Bronchial epithelial cell (primary cell): ENCODE measurements around the gene ZFP1. TPM values are rescaled to one million over a fixed set of nuclear protein-coding genes. Genes with fewer than 3 reads are reported as not detected.
A peak's percentile ranks its signal among the peaks of the same experiment; 100 is the strongest.
"Not testable (repeated sequence)": the region's sequence is repeated elsewhere in the genome, so short reads cannot be mapped to it uniquely, and the experiment has no call there.

Experiments
- DNase-seq: peaks from one replicate; pipeline ENCODE4 v3.0.0-alpha.2; 2010; ENCODE audit warnings: low read depth
- FAIRE-seq: peaks from 2 replicates; lab custom pipeline; 2011; peaks lifted over from hg19 to GRCh38; lab: Jason Lieb, UNC
- H3K27me3 ChIP-seq: 2 replicates; pipeline ENCODE4 v1.5.1; 2011; ENCODE audit warnings: low read length; ENCODE audit not compliant: control insufficient read depth, insufficient read depth
- H3K36me3 ChIP-seq: 2 replicates; pipeline ENCODE4 v1.5.1; 2011; ENCODE audit warnings: low read length; ENCODE audit not compliant: control insufficient read depth, insufficient read depth
- H3K4me3 ChIP-seq: 2 replicates; pipeline ENCODE4 v1.5.1; 2011; ENCODE audit warnings: mild to moderate bottlenecking, low read depth, low read length, control low read depth
- CTCF ChIP-seq: IDR thresholded peaks from 2 replicates; pipeline ENCODE4 v1.5.1; 2011; ENCODE audit warnings: mild to moderate bottlenecking, moderate library complexity, low read length, control low read depth, inconsistent platforms; ENCODE audit not compliant: insufficient read depth, severe bottlenecking
- total RNA-seq: library from RNA; depleted of rRNA; stranded (reverse); fragments of >200 nt; gene quantifications from 2 replicates; pipeline ENCODE4 v1.2.1, GENCODE V29; 2014

The ZFP1 gene
- total RNA-seq, 1 donor from 2014 or later, result 10.5 TPM

GRCh38 chr16:75122609-75123008, 25.7 kb upstream of the ZFP1 start:
- H3K27me3 ChIP-seq, result no peaks in the 10 kb centered on the region
- H3K36me3 ChIP-seq, result no peaks in the 10 kb centered on the region
- H3K4me3 ChIP-seq, result no peak overlapping the region
- no peak for TF ChIP-seq CTCF
- FAIRE-seq, result no peak
- no peak for DNase-seq

- no peak overlapping the region for H3K4me3 ChIP-seq
- no peaks in the 10 kb centered on the region for H3K27me3 ChIP-seq
- H3K36me3 ChIP-seq, result no peaks in the 10 kb centered on the region
- DNase-seq (no peak), FAIRE-seq (no peak)
- TF ChIP-seq CTCF, result no peak
These were observed 20.5 kb upstream of the ZFP1 start for GRCh38 chr16:75127713-75128415.

- FAIRE-seq, H3K36me3 ChIP-seq, DNase-seq, H3K4me3 ChIP-seq, H3K27me3 ChIP-seq: not testable (repeated sequence)
These were observed 18.7 kb upstream of the ZFP1 start for GRCh38 chr16:75129421-75130149.

GRCh38 chr16:75130150-75130771, 18.1 kb upstream of the ZFP1 start:
- Histone ChIP-seq H3K36me3 (no peaks in the 10 kb centered on the region), H3K27me3 (no peaks in the 10 kb centered on the region), H3K4me3 (no peak overlapping the region)
- no peak for TF ChIP-seq CTCF
- FAIRE-seq (no peak), DNase-seq (no peak)

GRCh38 chr16:75131081-75131480, 17.2 kb upstream of the ZFP1 start:
- FAIRE-seq, result no peak
- Histone ChIP-seq H3K36me3 (no peaks in the 10 kb centered on the region), H3K27me3 (no peaks in the 10 kb centered on the region), H3K4me3 (no peak overlapping the region)
- TF ChIP-seq CTCF, result no peak
- no peak for DNase-seq

- DNase-seq (no peak), FAIRE-seq (peak; percentile 7)
- no peaks in the 10 kb centered on the region for H3K36me3 ChIP-seq
- no peak overlapping the region for H3K4me3 ChIP-seq
- no peak for TF ChIP-seq CTCF
- no peaks in the 10 kb centered on the region for H3K27me3 ChIP-seq
These were observed 10.1 kb upstream of the ZFP1 start for GRCh38 chr16:75138233-75138632.
